A549 (cell line): ENCODE measurements around the gene FOXQ1. TPM values are rescaled to one million over a fixed set of nuclear protein-coding genes. Genes with fewer than 3 reads are reported as not detected.
"Not testable (repeated sequence)": the region's sequence is repeated elsewhere in the genome, so short reads cannot be mapped to it uniquely, and the experiment has no call there.

Experiments
- ATAC-seq, 2 experiments: fragments of 200-7000 bp in 1 of 2; fragments of >200 bp in 1 of 2; cut with Nextera tagmentation in 1 of 2; cut with Tn5 transposase in 1 of 2; 3 replicates each; pipeline versions ENCODE4 v1.8.0 to v1.9.1; 2018 to 2020; ENCODE audit warnings: mild to moderate bottlenecking in 1 of 2, moderate library complexity in 1 of 2
- CTCF ChIA-PET: fragments of 300-600 bp; sonication (Branson Sonifier 250); formaldehyde crosslinking; extraction: SDS; loops from one replicate; lab custom pipeline; 2021; ENCODE audit warnings: antibody characterized with exemption, inconsistent platforms; lab: Yijun Ruan, JAX
- POLR2A ChIA-PET: fragments of 350-600 bp; formaldehyde crosslinking; extraction: SDS; loops from one replicate; lab custom pipeline; 2021; ENCODE audit warnings: antibody characterized with exemption, inconsistent platforms; lab: Yijun Ruan, JAX
- DNase-seq, 2 experiments: peaks; one replicate each; pipeline versions ENCODE4 v3.0.0 to v3.0.0-alpha.2; 2011 to 2016; ENCODE audit warnings: low read depth in 1 of 2, low spot score in 1 of 2
- FAIRE-seq: peaks from 2 replicates; lab custom pipeline; 2011; peaks lifted over from hg19 to GRCh38; lab: Jason Lieb, UNC
- H3K27ac ChIP-seq, 2 experiments: fragments of >200 bp; sonication (Bioruptor Twin); formaldehyde crosslinking; 3 replicates each; pipeline ENCODE4 v1.5.1; 2016 to 2017
- H3K4me1 ChIP-seq: fragments of >200 bp; sonication (Bioruptor Twin); formaldehyde crosslinking; 3 replicates; pipeline ENCODE4 v1.6.1; 2016
- H3K4me2 ChIP-seq: fragments of >200 bp; sonication (Bioruptor Twin); formaldehyde crosslinking; 3 replicates; pipeline ENCODE4 v1.6.1; 2016
- H3K4me3 ChIP-seq: fragments of >200 bp; sonication (Bioruptor Twin); formaldehyde crosslinking; 3 replicates; pipeline ENCODE4 v1.5.1; 2016
- H3K9me3 ChIP-seq: fragments of >200 bp; sonication (Bioruptor Twin); formaldehyde crosslinking; 3 replicates; pipeline ENCODE4 v1.6.1; 2016
- ATOH8 ChIP-seq: fragments of 250-450 bp; sonication (Bioruptor Pico); IDR thresholded peaks from 2 replicates; pipeline ENCODE4 v1.5.0; 2020; ENCODE audit warnings: low read depth, mild to moderate bottlenecking, moderate library complexity
- BCL3 ChIP-seq: fragments of >200 bp; sonication (Bioruptor Twin); formaldehyde crosslinking; IDR thresholded peaks from 3 replicates; pipeline ENCODE4 v1.6.1; 2016
- CEBPB ChIP-seq, 2 experiments: fragments of >200 bp in 1 of 2; sonication (Bioruptor Twin) in 1 of 2; formaldehyde crosslinking in 1 of 2; IDR thresholded peaks; 2 replicates each; pipeline ENCODE4 v1.6.1; 2012 to 2016
- EHMT2 ChIP-seq: fragments of 200-600 bp; sonication (generic); IDR thresholded peaks from 2 replicates; pipeline ENCODE4 v1.6.1; 2016; ENCODE audit warnings: antibody characterized with exemption, low read depth, mild to moderate bottlenecking, moderate library complexity
- ELK1 ChIP-seq: fragments of 150-350 bp; IDR thresholded peaks from 2 replicates; pipeline ENCODE4 v1.6.1; 2014; ENCODE audit warnings: low read depth, mild to moderate bottlenecking, low read length
- EP300 ChIP-seq, 2 experiments: fragments of >200 bp; sonication (Bioruptor Twin); formaldehyde crosslinking; IDR thresholded peaks; 2 replicates in 1 of 2; 3 replicates in 1 of 2; pipeline ENCODE4 v1.6.1; 2016 to 2017
- ESRRA ChIP-seq: fragments of 150-350 bp; IDR thresholded peaks from 2 replicates; pipeline ENCODE4 v1.6.1; 2014; ENCODE audit warnings: mild to moderate bottlenecking, low read length, borderline replicate concordance
- FOSL2 ChIP-seq, 2 experiments: fragments of 450-650 bp in 1 of 2; fragments of >200 bp in 1 of 2; sonication (Bioruptor Twin) in 1 of 2; formaldehyde crosslinking; IDR thresholded peaks; 2 replicates each; pipeline versions ENCODE4 v1.5.0 to v1.6.1; 2016 to 2020; ENCODE audit warnings: mild to moderate bottlenecking in 1 of 2, moderate library complexity in 1 of 2
- FOXS1 ChIP-seq: fragments of 250-450 bp; sonication (Bioruptor Pico); IDR thresholded peaks from 2 replicates; pipeline ENCODE4 v1.5.0; 2020; ENCODE audit warnings: mild to moderate bottlenecking, moderate library complexity
- HEYL ChIP-seq: fragments of 250-450 bp; sonication (Bioruptor Pico); IDR thresholded peaks from 2 replicates; pipeline ENCODE4 v1.8.0; 2021; ENCODE audit warnings: mild to moderate bottlenecking, moderate library complexity
- HOXA7 ChIP-seq: fragments of 250-450 bp; sonication (Bioruptor Pico); IDR thresholded peaks from 2 replicates; pipeline ENCODE4 v1.5.0; 2020; ENCODE audit warnings: mild to moderate bottlenecking, moderate library complexity
- HOXB13 ChIP-seq: fragments of 250-450 bp; sonication (Bioruptor Pico); IDR thresholded peaks from 2 replicates; pipeline ENCODE4 v1.5.0; 2020; ENCODE audit warnings: low read depth, mild to moderate bottlenecking, moderate library complexity
- JUNB ChIP-seq: fragments of >200 bp; sonication (Bioruptor Twin); formaldehyde crosslinking; IDR thresholded peaks from 2 replicates; pipeline ENCODE4 v1.6.1; 2016
- KDM1A ChIP-seq: fragments of 200-600 bp; sonication (generic); IDR thresholded peaks from 2 replicates; pipeline ENCODE4 v1.6.1; 2016; ENCODE audit warnings: low read depth, mild to moderate bottlenecking
- KDM5A ChIP-seq: fragments of 200-600 bp; sonication (generic); IDR thresholded peaks from 2 replicates; pipeline ENCODE4 v1.6.1; 2016; ENCODE audit warnings: antibody characterized with exemption, mild to moderate bottlenecking
- MAX ChIP-seq: IDR thresholded peaks from 2 replicates; pipeline ENCODE4 v1.6.1; 2012
- MAZ ChIP-seq: fragments of 150-350 bp; IDR thresholded peaks from 2 replicates; pipeline ENCODE4 v1.6.1; 2014; ENCODE audit warnings: antibody characterized with exemption, low read depth, low read length, borderline replicate concordance
- NFE2L2 ChIP-seq: fragments of 150-350 bp; conservative IDR thresholded peaks from 2 replicates; pipeline ENCODE4 v1.6.1; 2014; ENCODE audit warnings: low read length
- PHF8 ChIP-seq: fragments of 200-600 bp; sonication (generic); IDR thresholded peaks from 2 replicates; pipeline ENCODE4 v1.6.1; 2016; ENCODE audit warnings: low read depth, mild to moderate bottlenecking, antibody characterized with exemption, moderate library complexity, borderline replicate concordance
- POLR2A ChIP-seq: IDR thresholded peaks from 2 replicates; pipeline ENCODE4 v1.6.1; 2012; ENCODE audit warnings: mild to moderate bottlenecking, low read length
- RNF2 ChIP-seq: fragments of 200-600 bp; sonication (generic); IDR thresholded peaks from 2 replicates; pipeline ENCODE4 v1.6.1; 2016; ENCODE audit warnings: low read depth, mild to moderate bottlenecking, antibody characterized with exemption, moderate library complexity, borderline replicate concordance
- SMC3 ChIP-seq: fragments of >200 bp; sonication (Bioruptor Twin); formaldehyde crosslinking; IDR thresholded peaks from 3 replicates; pipeline ENCODE4 v1.6.1; 2018; ENCODE audit warnings: inconsistent platforms
- USF2 ChIP-seq: fragments of 450-650 bp; IDR thresholded peaks from 2 replicates; pipeline ENCODE4 v1.6.1; 2014; ENCODE audit warnings: antibody characterized with exemption
- ZNF302 ChIP-seq: fragments of 250-450 bp; sonication (Bioruptor Pico); IDR thresholded peaks from 2 replicates; pipeline ENCODE4 v1.9.0; 2021; ENCODE audit warnings: inconsistent platforms, mild to moderate bottlenecking, moderate library complexity
- ZSCAN20 ChIP-seq: fragments of 250-450 bp; sonication (Bioruptor Pico); IDR thresholded peaks from 2 replicates; pipeline ENCODE4 v1.8.0; 2022; ENCODE audit warnings: mild to moderate bottlenecking, moderate library complexity
- WGBS: methylation state at CpG from one replicate; pipeline ENCODE4 v1.1.6; 2017; ENCODE audit errors: missing lambda C conversion rate; 5-methylcytosine and 5-hydroxymethylcytosine counted together
- polyA plus RNA-seq, 4 experiments: library from polyadenylated mRNA; depleted of rRNA in 3 of 4; stranded (reverse); fragments of >200 nt; fragmentation: RNase III in 1 of 4; extraction: RNeasy Plus Mini Kit Qiagen cat#74134 plus additional on column Dnase treatment in 1 of 4; gene quantifications; 2 replicates in 3 of 4; 3 replicates in 1 of 4; pipeline ENCODE4 v1.2.3, GENCODE V29; 2011 to 2017

FOXQ1 gene
- polyA plus RNA-seq, 2 of the 4 experiments (the other 2 are of a cell fraction), result 3.5 to 3.6 TPM

GRCh38 chr6:1361717-1362116 lies 49.8 kb downstream of the FOXQ1 start:
- 28% methylated on average over 2 of the region's 4 CpGs for WGBS
- H3K4me1 ChIP-seq, DNase-seq, H3K4me3 ChIP-seq, H3K27ac ChIP-seq, H3K9me3 ChIP-seq, POLR2A ChIA-PET, H3K4me2 ChIP-seq, ATAC-seq, FAIRE-seq: not testable (repeated sequence)
- CTCF ChIA-PET, result interaction anchor here (1.4 kb wide), 1 partner anchor 25 kb away, joined by 3 read pairs; no protein-coding TSS in a partner anchor

- Histone ChIP-seq H3K9me3 (no peaks in the 10 kb centered on the region), H3K4me3 (no peak overlapping the region), H3K4me2 (no peak overlapping the region), H3K27ac (no peak overlapping the region), H3K4me1 (peaks cover 6% of the 10 kb centered on the region; the same call in 1 of the 3 replicates)
- no peak for FAIRE-seq
- no peak for DNase-seq
- CTCF ChIA-PET, result interaction anchor here (0.9 kb wide), 1 partner anchor 19 kb away, joined by 3 read pairs; no protein-coding TSS in a partner anchor
- POLR2A ChIA-PET, result no interaction called here
- WGBS, result 74% methylated on average over 9 of the region's 9 CpGs
- ATAC-seq, result no peak
- TF ChIP-seq HOXB13 (CRISPR knock-in tag) (no peak), BCL3 (no peak), ELK1 (no peak), EHMT2 (no peak), CEBPB (IDR thresholded peaks at IDR 0.05) (no peak), SMC3 (no peak), ATOH8 (no peak), RNF2 (no peak), HOXA7 (CRISPR knock-in tag) (no peak), ESRRA (no peak), KDM1A (no peak), MAZ (no peak), FOXS1 (no peak), PHF8 (no peak)
Measured at GRCh38 chr6:1362643-1363042, 50.7 kb downstream of the FOXQ1 start.

- 95% methylated on average over 4 of the region's 4 CpGs for WGBS
- Histone ChIP-seq H3K4me3 (no peak overlapping the region), H3K27ac (no peak overlapping the region), H3K4me1 (peaks cover 6% of the 10 kb centered on the region; the same call in 1 of the 3 replicates), H3K9me3 (no peaks in the 10 kb centered on the region), H3K4me2 (no peak overlapping the region)
- TF ChIP-seq POLR2A, result no peak
- TF ChIP-seq JUNB, result no peak
- no peak for TF ChIP-seq ZNF302
- TF ChIP-seq EHMT2, result no peak
- no peak for TF ChIP-seq KDM5A
- TF ChIP-seq HEYL (CRISPR knock-in tag), result no peak
- TF ChIP-seq USF2, result no peak
- TF ChIP-seq SMC3, result no peak
- TF ChIP-seq MAX, result no peak
- no peak for TF ChIP-seq CEBPB (IDR thresholded peaks at IDR 0.05)
- no peak for TF ChIP-seq ZSCAN20 (CRISPR knock-in tag)
- TF ChIP-seq EP300 (IDR thresholded peaks at IDR 0.05), result no peak
- no peak for TF ChIP-seq NFE2L2
- no peak for TF ChIP-seq FOSL2 (IDR thresholded peaks at IDR 0.05)
- TF ChIP-seq FOSL2 (CRISPR knock-in tag; IDR thresholded peaks at IDR 0.05), result no peak
- ChIA-PET POLR2A (no interaction called here), CTCF (interaction anchor here (0.7 to 1.0 kb wide), 2 partner anchors 20 to 396 kb away, joined by 3 read pairs; no protein-coding TSS in a partner anchor)
- DNase-seq (no peak), ATAC-seq (no peak), FAIRE-seq (no peak)
Measured at GRCh38 chr6:1363298-1363697, 51.4 kb downstream of the FOXQ1 start.
